ENCODE measurements around the gene PIK3C2G.

Gene PIK3C2G

DNA sequence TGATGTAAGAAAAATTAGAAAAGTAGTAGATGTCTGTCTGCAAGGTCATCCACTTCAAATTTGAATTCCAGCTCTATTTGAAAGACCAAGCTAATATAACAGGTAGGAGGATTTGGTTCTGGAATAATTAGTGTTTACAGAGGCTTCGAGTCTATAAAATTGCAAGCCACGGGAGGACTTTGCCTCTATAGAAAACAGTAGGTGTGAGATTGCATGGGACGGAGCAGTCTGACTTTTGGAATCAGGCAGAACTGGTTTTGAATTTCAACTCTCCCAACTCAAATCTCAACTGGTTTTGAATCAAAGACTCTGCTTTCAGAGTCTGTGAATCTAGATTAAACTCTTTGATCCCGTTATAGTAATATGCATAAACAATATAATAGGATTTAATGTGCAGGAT, 82.4 kb downstream of the PIK3C2G start:
- DNase-seq = no peak

- no peak for DNase-seq
Measured at GRCh38 chr12:18345021-18345735, 83.9 kb downstream of the PIK3C2G start.

DNA sequence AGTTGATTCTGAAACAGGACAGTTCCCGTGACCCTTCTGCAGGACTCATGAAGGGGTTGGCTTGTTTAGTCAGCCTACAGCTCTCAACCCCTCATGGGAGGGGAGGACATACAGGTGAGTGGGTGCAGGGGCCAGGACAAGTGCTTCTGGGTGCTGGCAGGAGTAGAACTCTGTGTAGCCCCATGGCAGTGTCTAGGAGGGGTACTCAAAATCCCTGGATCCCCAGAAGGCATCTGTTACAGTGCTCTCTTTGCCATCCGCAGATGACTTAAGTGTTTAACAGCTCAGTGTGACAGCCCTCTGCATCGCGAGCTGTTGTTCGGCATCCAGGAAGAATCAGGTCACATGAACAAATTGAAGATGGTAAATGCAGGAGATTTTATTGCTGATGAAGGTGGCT, 91.0 kb downstream of the PIK3C2G start:
- DNase-seq = no peak

- DNase-seq = no peak
Measured at GRCh38 chr12:18355429-18355828, 94.1 kb downstream of the PIK3C2G start.

DNA sequence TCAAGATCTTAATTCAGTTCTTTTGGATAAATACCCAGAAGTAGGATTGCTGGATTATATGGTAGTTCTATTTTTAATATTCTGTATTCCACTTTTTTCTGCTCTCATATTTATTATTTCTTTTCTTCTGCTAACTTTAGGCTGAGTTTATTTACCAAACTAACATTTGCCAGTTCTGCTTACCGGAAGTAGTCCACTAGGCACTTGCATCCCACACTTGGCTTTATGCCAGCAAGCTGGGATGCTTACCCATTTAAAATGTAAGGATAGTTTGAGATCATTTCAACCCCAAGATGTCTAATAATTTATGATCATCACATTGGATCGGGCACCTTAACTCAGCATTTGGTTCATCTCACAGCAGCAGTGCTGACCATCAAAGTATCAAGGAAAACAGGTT, 96.8 kb downstream of the PIK3C2G start:
- DNase-seq = no peak

DNA sequence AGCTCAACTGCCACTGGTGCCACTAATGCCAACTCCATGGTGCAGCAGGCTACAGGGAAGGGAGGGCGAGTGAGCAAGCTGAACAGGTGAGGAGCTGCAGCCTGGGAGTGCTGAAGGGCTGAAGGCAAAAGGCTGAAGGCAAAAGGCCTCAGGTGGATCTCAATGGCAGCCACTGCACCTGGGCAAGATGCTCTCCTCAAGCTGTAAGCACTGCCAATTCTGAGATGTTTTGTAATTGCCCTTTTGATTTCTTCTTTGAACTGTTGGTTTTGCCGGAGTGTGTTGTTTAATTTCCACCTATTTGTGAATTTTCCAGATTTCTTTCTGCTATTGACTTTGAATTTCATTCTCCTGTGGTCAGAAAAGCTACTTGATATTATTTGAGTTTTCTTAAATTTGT, 97.6 kb downstream of the PIK3C2G start:
- no peak for DNase-seq

- no peak for DNase-seq
Measured at GRCh38 chr12:18361433-18361832, 100.1 kb downstream of the PIK3C2G start.

DNA sequence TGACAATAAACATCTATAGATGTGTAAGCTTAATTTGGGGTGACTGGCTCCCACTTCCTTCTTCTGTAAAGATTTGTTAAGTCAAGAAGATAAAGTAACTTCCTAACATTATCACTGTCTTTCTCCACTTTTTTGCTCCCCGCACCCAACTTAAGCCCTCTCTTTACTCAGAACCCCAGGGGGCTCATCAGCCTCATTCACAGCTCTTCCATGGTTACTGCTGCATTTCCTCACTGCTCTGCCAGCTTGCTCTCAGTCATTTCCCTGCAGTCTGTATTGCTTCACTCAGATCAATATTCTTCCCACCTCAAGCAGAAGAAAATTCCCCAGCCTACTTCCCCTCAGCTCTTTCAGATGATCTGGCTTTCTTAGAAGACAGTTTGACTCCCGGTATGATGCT, 102.0 kb downstream of the PIK3C2G start:
- DNase-seq = no peak

GRCh38 chr12:18368594-18368993, 107.3 kb downstream of the PIK3C2G start:
- no peak for DNase-seq

DNA sequence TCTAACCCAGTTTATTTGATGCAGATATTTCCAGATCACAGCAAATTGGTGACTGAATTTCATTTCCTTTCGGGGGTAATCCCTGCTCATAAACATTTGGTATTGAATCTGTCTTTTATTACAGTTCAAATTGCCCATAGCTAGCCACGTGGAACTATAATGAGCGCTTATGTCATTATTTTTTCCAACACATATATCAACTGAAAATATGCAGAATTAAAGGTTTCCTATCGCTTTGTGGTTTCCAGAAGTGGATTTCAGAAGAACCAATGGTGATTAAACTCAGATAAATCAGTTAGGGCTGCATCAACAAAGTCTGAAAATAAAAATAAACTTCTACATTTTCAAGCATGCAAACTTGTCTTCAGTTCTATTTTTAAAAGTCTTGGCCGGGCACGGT, 111.9 kb downstream of the PIK3C2G start:
- no peak for DNase-seq

- DNase-seq = no peak
Measured at GRCh38 chr12:18375131-18375530, 113.8 kb downstream of the PIK3C2G start.

GRCh38 chr12:18375583-18375982, 114.3 kb downstream of the PIK3C2G start:
- no peak for DNase-seq

GRCh38 chr12:18382236-18382885, 121.0 kb downstream of the PIK3C2G start:
- no peak for DNase-seq

GRCh38 chr12:18383203-18383602, 121.9 kb downstream of the PIK3C2G start:
- DNase-seq = no peak

DNA sequence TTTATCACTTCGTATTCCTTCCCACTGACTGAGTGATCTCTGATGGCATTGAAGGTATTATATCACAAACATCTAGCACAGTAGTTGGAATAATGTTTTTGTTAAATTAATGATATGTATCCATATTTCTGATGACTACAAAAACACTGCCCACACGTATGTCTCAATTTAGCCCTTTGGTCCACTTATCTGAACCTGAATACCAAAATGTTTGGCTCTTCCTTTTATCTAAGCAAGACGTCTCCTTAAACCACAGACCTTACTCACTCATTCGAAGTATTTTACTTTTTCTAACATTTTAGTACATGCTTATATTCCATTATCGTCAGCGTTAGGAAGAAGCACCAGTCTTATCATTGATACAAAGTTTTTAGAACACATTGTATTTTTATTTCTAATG, 126.4 kb downstream of the PIK3C2G start:
- no peak for DNase-seq

- no peak for DNase-seq
Measured at GRCh38 chr12:18389820-18390219, 128.5 kb downstream of the PIK3C2G start.

- DNase-seq = no peak
Measured at GRCh38 chr12:18391151-18391550, 129.8 kb downstream of the PIK3C2G start.

GRCh38 chr12:18394742-18395141, 133.4 kb downstream of the PIK3C2G start:
- no peak for DNase-seq

DNA sequence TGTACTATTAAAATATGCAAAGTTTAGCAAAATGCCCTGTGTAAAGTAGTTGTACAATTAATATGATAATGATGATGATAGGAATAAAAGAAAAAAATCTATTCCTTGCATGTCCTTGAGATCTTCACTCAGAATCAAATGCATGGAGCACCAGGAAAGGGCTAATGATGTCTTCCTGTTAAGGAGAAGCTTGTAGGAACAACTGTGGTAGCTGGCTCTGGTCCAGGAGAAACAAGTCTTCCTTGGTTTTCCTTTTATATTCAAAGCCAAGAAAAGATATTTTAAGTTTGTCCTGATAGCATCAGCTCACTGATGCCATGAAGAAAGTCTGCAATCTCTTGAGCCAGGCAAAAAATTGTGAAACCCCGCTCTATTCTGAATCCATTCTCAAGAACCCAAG, 138.9 kb downstream of the PIK3C2G start:
- no peak for DNase-seq

DNA sequence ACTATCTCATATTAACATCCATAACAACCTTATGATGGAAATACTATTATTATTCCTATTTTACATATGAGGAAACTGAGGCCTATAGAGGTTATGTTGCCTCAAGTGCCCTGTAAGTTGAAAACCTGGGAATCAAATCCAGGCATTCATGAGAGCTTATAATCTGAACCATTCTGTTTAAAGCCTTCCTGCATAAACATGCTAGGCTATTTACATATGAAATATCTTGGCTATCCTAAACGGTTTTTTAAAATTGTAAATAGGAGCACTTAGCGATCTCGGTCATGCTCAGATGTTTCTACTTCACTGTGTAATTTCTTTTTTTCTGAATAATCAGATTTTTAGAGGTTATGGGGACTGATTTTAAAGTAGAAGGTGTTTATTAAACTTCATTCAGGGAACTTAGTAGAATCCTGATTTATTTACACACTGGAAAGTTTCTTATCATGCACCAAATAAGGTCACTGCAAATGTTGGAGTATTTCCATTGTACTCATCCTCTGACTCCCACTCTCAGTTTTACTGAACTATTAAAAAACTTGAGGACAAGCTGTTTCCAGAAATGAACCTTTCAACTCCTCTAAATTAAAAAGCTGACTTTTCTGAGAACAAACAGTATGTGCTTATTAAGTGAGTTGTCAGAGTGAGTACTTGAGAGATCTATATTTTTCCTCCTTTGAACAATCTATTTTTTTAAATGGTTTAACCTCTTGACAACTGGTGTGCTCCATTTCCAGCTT, 141.7 kb downstream of the PIK3C2G start:
- no peak for DNase-seq

GRCh38 chr12:18411453-18411852, 150.1 kb downstream of the PIK3C2G start:
- DNase-seq = no peak

DNA sequence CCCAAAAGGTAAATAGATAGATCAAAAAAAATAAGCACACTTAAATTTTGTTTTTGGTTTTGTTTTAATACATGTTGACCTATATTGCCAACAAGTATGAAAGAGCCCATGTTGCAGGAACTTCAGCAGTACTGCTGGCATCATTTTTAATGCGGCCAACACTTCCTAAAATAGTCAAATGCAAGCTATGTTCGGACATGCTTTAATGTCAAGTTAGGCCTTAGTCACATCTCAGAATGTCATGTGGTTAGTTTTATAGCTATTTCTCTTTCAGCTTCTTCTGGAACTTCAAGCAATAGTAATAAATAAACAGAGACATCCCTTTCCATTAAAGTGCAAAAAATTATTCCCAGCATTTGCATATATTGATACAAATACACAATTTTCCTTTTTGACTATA, 153.4 kb downstream of the PIK3C2G start:
- DNase-seq = no peak

GRCh38 chr12:18415227-18415626, 153.9 kb downstream of the PIK3C2G start:
- no peak for DNase-seq

- no peak for DNase-seq
Measured at GRCh38 chr12:18416412-18416811, 155.1 kb downstream of the PIK3C2G start.
